Measurements from ENCODE around the gene MFSD6.
A peak's percentile ranks its signal among the peaks of the same experiment; 100 is the strongest.
"Not testable (repeated sequence)": the region's sequence is repeated elsewhere in the genome, so short reads cannot be mapped to it uniquely, and the experiment has no call there.

The MFSD6 gene

DNA sequence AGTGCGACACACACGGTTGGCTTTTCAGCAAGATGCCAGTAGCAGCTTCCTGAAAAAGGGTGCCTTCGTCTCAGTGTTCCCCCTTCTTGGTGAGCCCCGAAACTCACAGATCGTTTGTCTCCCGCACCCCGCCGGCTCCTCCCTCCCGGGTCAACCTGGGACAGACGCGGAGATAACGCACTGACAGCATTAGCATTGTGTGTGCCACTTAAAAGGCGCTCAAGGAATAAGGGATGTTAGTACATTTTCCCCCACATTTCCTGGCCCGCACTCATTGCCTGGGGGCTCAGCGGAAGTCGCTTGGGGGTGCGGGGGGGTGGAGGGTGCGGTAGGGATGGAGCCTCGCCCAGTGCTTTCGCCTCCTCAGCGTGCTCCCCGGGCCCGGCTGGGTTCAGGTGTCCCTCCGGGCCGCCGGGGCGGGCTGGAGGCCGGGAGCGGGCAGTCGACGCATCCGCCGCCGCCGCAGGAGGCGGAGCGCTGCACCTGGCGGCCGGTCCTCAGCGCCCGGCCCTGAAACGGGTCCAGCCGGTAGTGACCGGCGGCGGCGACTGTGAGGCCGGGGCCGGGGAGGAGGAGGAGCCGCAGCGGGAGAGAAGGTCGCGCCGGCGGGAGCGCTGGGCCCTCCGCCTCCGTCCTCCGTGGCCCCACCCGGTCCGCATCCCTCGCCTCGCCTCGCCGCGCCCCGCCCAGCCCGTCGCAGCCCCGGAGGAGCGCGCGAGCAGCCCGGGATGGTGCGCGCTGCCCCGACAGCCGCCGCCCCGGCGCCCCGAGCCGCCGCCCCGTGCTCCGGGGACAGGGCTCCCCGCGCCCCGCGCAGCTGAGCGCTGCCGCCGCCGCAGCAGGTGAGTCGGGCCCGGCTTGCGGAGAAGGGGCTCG lies at the start of gene MFSD6:
Gene MFSD6 (plus strand): TSS at position 694 of the 876 bp plus-strand sequence. CDS start 27,675 bp downstream, outside the sequence.
- peak; percentile 22 to 44 for DNase-seq (ENCODE audit: extremely low read depth in 1 of 2, low read depth in 1 of 2)

DNA sequence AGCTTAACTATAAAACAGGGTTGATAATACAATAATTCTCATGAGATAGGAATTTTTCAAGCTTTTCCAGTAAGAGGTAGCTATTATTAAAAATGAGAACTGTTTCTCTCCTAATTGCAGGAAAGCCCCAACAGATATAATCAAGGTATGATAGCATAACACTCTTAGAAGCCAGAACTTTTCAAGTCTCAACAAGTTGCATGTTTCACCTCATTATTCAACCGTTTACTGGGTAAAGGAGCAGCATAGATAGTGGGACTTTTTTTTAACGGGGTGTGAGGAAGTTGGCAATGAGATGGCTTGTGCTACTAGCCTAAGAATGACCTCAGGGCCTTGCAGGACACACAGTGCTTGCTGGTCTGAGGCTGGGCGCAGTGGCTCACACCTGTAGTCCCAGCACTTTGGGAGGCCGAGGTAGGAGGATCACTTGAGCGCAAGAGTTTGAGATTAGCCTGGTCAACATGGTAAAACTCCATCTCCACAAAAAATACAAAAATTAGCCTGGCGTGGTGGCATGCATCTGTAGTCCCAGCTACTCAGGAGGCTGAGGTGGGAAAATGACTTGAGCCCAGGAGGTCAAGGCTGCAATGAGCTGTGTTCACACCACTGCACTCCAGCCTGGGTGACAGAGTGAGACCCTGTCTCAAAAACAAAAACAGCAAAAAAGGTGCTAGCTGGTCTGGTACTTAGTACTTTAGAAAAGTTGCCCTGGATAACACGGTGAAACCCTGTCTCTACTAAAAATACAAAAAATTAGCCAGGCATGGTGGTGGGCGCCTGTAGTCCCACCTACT lies 49.3 kb upstream of the MFSD6 start:
- not testable (repeated sequence) for DNase-seq (ENCODE audit: extremely low read depth in 1 of 2, low read depth in 1 of 2)

DNA sequence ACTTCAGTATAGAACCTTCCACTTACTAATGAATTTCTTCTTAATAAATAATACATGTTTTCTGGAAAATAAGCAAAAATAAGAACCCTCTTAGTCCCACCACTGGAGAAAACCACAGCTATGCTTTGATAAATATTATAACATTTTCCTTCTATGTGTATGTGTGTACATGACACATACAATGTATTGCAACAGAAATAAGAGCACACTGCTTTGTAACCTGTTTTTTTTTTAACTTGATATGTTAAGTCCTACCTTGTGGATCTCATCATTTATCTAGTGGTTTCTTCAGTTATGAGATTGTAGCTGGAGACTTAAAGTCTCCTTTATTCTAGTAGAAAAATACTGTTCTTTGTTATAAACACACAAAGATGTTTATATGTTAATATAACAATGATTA lies 47.6 kb upstream of the MFSD6 start:
- no peak for DNase-seq (ENCODE audit: extremely low read depth in 1 of 2, low read depth in 1 of 2)

DNA sequence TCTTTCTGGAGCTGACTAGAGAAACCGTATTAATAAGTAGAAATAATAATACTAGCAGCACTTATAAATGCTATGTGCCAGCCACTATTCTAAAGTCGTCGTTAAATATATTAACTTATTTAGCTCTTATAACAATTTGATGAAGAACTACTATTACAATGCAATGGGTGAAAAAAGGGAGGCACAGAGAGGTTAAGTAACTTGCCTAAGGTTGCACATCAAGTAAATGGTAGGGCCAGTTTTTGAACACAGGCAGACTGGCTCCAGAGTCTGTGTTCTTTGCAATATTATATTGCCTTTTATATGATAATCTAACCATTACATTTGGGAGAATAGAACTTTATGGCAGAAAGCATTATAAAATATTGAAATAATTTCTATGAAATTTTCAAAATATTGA lies 47.2 kb upstream of the MFSD6 start:
- no peak for DNase-seq (ENCODE audit: extremely low read depth in 1 of 2, low read depth in 1 of 2)

DNA sequence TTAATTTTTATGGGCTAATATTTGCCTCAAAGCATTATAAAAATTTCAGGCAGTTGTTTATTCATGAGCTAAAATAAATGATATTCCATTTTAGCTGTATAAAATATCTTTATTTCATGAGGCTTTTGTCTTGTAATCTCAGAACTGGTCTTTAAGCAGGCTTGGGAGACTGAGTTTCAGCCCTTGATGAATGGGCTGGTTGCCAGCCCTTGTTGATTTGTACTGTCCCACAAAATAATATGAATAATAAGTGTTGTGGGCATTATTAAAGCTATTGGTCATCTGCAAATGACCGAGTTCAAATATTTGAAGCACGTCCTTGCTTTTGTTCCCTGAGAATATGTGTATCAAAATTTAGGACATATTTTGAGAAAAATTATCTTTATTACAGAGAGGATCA lies 46.6 kb upstream of the MFSD6 start:
- no peak for DNase-seq (ENCODE audit: extremely low read depth in 1 of 2, low read depth in 1 of 2)

DNA sequence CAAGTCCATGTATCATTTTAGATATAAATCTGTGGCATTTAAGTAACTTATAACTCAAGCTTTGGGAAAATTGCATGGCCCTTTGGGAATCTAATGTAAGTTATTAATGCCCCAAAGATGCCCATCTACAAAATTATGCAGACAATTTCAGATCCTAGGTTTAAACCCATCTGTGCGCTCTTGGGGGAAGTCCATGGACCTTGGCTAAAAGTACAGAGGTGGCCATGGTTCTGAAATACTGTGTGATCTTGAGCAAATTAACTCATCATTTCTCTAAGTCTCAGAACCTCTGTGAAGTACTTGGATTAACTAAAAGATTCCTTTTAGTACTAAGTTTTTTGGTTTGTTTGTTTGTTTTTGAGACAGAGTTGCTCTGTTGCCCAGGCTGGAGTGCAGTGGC lies 45.3 kb upstream of the MFSD6 start:
- no peak for DNase-seq (ENCODE audit: extremely low read depth in 1 of 2, low read depth in 1 of 2)

DNA sequence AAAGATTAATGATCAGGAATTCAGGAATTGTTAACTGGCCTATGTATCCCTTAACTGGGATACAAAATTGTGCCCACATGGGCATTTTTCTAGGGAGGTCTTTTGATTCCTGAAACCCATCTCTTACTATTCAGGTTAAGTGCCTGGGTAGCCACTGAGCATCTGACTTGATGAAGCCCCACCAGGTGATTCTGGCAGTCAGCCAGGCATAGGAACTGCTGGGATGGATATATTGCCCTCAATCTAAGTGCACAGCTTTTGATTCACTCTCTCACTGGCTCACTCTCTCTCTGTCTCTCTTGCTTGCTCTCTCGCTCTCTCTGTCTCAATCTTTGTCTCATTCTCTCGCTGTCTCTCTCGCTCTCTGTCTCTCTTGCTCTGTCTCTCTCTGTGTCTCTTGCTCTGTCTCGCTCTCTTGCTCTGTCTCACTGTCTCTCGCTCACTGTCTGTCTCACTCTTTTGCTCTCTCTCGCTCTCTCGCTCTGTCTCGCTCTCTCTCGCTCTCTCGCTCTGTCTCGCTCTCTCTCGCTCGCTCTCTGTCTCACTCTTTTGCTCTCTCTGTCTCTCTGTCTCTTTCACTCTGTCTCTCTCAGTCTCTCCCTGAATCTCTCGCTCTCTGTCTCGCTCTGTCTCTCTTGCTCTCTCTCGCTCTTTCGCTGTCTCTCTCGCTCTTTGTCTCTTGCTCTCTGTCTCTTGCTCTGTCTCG lies 42.5 kb upstream of the MFSD6 start:
- no peak for DNase-seq (ENCODE audit: extremely low read depth in 1 of 2, low read depth in 1 of 2)

DNA sequence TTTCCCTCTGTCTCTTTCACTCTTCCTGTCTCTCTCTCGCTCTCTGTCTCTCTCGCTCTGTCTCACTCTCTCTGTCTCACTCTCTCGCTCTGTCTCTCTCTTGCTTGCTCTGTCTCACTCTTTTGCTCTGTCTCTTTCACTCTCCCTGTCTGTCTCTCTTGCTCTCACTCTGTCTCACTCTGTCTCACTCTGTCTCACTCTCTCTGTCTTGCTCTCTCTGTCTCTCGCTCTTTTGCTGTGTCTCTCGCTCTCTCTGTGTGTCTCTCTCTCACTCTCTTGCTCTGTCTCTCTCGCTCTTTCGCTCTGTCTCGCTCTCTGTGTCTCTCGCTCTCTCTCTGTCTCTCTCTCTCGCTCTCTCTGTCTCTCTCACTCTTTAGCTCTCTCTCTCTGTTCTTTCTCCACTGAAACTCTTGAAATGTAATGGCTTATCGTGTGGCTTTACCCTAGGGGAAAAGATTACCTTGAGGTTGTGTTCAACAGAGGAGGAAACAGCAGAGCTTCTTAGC lies 41.9 kb upstream of the MFSD6 start:
- no peak for DNase-seq (ENCODE audit: extremely low read depth in 1 of 2, low read depth in 1 of 2)

DNA sequence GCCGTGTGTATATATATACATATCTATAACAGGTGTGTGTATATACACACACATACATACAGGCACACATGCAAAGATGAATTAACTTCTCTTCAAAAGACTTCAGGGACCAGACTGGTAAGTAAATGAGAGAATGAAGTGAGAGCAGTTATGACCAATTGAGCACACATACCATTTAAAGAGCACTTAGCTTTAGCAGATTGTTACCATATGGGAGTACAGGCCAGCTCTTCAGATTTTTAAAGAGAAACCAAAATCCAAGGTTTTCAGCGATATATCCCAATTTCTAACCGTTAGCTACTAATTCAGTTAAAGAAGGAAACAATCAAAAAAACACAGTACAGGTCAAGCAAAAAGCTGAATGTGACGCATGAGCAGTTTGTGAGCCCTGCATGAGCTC lies 41.1 kb upstream of the MFSD6 start:
- no peak for DNase-seq (ENCODE audit: extremely low read depth in 1 of 2, low read depth in 1 of 2)

DNA sequence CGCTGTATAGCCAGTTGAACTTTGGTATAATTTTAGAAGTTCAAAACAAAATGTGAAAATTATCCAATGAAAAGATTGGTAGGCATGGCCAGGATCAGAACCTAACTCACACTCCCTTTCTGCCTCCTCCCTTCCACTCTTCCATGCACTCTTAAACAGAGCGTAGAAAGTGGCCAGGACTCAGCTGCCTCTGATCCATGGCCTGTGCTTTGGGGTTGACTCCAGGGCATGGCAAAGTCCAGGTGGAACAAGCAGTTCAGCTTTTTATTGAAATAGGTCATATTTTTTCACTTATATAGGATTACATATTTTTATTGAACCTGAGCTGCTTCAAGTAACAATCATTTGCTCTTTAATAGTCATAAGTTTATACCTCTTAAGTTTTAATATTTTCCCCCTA lies 38.5 kb upstream of the MFSD6 start:
- DNase-seq (ENCODE audit: extremely low read depth in 1 of 2, low read depth in 1 of 2): no peak

DNA sequence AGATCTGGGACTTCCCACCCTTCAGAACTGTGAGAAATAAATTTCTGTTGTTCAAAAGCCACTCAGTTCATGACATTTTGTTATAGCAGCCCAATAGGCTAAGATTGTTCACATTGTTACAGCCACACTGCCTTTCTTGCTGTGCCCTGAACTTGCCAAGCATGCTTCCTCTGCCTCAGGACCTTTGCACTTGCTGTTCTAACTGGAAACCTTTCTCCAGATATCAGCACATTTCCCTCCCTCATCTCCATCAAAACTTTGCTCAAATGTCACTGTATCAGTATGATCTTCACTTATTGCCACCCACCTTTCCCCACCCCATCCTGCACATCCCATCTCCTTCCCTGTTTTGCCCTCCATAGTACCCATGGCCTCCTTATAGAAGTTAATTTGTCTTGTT lies 32.1 kb upstream of the MFSD6 start:
- no peak for DNase-seq (ENCODE audit: extremely low read depth in 1 of 2, low read depth in 1 of 2)

DNA sequence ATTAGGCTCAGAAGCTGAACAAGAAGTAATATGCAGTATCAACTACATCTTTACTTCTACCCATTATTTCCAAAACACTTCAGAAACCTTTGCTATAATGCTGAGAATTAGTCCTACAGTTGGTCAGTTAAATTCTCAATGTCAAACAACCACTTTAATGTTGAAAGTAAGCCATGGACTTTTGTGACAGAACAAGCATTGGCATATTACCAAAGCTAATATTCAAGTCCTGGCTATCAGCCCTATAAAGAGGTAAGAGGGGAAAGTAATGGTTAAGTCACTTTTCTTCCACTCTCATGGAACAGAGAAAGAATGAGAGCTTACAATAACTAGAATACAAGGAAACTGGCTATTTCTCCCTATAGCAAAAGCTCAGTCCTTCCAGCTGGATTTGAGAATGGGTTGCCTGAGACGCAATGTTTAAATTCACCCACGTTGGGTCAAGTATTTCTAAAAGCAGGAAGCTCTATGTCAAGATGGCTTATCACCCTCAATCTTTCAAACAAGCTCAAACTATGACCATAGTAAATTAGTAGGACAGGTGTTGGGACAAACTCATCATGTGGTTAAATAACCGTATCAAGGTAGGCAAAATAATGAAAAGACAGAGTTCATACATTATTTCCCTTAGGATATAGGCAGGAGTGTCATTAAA lies 31.4 kb upstream of the MFSD6 start:
- DNase-seq (ENCODE audit: extremely low read depth in 1 of 2, low read depth in 1 of 2): no peak

DNA sequence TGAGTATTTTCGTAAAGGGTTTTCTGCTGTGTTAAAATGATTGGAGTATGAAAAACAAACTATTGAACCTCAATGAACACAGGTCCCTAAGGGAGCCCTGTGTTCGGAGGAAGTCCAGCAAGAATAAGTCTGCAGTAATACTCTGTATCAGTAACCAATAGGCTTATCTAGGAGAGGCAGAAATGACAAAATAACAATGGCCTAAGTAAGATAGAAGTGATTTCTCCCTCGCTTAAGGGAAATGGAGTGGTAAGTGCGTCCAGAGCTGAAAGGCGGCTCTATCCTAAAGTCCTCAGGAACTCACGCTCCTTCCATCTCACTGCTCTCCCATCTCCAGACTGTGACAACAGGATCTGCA lies 29.3 kb upstream of the MFSD6 start:
- DNase-seq (ENCODE audit: extremely low read depth in 1 of 2, low read depth in 1 of 2): no peak

DNA sequence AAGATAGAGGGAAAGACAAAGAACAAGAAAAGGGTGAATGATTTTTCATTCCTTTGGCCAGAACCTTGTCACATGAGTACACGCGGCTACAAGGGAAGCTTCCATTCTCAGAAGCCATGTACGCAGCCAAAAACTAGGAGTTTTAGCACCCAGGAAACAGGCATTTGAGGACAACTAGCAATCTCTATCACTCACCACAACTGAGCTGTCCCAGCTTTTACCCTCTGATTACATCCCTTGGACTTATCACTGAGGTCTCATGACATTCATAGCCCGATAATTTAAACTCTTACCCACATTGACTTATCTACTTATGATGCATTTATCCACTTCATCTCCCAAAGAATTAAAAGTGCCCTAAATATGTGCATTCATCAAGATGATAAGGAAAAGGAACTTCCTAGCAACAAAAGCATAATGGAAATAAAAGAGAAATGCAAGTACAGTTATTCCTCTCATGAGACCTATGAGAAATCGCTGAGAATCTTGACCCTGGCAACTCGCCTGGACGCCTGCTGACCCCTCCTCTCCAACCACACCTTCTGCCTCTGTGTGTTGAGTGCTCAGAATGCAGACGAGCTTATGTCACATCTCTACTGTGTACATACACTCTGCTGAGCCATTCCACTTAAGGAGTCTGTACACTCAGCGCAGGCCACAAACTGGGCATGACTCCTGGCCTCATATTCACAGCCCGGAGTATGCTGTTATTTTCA lies 28.7 kb upstream of the MFSD6 start:
- no peak for DNase-seq (ENCODE audit: extremely low read depth in 1 of 2, low read depth in 1 of 2)

DNA sequence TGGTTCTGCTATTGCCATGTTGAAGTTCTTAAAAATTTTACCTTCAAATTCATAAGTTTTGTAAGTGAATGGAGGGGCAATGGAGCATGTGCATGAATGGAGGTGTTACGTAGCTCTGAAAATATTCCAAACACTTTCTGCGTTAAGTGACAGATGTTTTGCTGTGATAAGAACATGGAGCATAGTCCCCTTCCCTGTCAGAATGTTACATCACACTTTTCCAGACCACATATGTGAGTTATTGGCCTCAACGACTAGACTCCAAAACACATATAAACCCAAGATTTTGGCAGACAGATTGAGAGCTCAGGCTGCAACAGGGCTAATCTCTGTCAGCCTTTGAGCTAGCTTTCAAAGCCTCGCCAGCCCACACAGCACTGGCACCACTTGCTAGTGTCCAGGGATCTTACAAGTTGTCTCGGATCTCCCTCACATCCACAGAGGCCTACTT lies 27.2 kb upstream of the MFSD6 start:
- DNase-seq (ENCODE audit: extremely low read depth in 1 of 2, low read depth in 1 of 2): no peak

DNA sequence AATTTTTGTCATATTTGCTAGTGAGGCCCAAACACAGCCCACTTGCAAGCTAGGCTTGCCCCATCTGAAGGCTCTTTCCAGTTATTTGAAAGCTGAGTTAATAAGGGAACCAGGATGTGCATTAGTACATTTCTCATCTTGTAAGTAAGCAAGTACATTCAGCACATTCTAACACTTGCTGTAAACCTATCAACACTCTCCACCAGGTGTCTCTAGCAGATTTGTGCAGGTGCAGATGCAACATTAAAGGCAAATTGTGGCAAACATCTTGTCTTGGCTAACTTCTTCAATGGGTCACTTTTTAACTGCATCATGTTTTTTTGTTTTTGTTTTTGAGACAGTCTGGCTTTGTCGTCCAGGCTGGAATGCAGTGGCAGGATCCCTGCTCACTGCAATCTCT lies 25.3 kb upstream of the MFSD6 start:
- no peak for DNase-seq (ENCODE audit: extremely low read depth in 1 of 2, low read depth in 1 of 2)

DNA sequence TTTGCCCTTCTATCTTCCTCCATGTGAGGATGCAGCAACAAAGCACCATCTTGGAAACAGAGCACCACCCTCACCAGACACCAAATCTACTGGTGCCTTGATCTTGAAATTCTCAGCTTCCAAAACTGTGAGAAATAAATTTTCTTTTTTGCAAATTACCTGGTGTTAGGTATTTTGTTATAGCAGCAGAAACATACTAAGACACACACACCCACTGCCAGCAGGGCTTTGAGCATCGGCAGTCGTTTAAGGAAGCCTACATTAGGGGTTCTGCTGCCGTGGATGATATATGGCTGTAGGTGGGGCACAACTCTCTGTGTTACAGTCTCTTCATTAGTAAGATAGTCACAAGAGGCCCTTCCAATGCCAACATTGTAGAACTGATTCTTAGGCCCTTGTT lies 20.7 kb upstream of the MFSD6 start:
- DNase-seq (ENCODE audit: extremely low read depth in 1 of 2, low read depth in 1 of 2): no peak

DNA sequence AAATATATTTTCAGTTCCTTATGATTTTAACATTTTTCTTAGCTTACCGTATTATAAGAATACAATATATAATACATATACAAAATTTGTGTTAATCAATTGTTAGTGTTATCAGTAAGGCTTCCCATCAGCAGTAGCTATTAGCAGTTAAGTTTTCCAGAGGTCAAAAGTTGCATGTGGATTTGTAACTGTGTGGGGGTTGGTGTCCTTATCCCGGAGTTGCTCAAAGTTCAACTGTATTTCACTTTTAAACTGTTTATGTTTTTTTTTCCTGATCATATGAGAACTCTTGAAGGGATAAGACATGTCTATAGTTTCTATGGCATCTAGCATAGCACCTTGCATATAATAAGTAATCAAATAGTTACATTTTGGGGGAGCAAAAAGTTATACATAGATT lies 11.9 kb upstream of the MFSD6 start:
- DNase-seq (ENCODE audit: extremely low read depth in 1 of 2, low read depth in 1 of 2): no peak

DNA sequence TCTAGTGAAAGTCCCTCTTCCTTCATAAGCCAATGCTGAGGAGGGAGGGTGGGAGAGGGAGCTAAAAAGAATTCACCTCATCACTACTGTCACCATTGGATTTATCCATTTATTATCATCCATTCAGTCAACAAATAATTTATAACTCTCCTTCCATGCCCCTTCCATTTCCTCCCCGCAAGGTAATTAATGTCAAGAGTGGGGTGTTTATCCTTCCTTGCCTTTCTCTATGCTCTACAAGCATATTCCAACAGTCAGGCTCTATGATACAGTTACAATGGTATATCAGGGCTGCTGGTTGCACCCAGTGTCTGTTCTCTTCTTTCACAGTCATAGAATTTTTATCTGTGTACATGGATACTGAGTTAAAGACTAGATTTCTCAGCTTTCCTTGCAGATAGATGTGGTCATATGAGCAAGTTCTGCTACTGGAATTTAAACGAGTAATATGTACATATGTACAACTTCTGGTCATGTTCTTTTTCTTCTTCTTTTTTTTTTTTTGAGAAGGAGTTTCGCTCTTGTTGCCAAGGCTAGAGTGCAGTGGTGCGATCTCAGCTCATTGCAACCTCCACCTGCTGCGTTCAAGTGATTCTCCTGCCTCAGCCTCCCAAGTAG lies 5.1 kb upstream of the MFSD6 start:
- no peak for DNase-seq (ENCODE audit: extremely low read depth in 1 of 2, low read depth in 1 of 2)

DNA sequence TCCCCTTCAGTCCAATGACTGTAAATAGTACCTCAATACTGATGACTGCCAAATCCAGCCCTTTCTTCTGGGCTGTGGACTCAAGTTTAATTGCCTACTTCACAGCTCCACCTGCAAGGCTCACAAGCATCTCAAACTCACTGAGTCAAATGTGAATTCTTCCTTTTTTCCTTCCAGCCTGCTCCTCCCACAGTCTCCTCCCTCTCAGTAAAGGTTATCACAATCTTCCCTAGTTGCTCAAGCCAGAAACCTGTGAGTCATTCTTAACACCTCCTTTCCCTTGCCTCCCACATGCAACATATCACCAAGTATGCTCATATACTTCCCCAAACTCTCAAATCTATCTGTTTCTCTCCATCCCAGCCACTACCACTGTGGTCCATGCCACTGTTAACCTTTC lies 3.7 kb upstream of the MFSD6 start:
- no peak for DNase-seq (ENCODE audit: extremely low read depth in 1 of 2, low read depth in 1 of 2)
